HG03135 (cell line): ENCODE data around the gene VPS41.

Source experiments
- ATAC-seq: cut with Tn5 transposase; IDR thresholded peaks from one replicate; pipeline ENCODE4 v1.9.1; 2021; ENCODE audit warnings: mild to moderate bottlenecking, moderate library complexity; ENCODE audit not compliant: unreplicated experiment

The VPS41 gene

DNA sequence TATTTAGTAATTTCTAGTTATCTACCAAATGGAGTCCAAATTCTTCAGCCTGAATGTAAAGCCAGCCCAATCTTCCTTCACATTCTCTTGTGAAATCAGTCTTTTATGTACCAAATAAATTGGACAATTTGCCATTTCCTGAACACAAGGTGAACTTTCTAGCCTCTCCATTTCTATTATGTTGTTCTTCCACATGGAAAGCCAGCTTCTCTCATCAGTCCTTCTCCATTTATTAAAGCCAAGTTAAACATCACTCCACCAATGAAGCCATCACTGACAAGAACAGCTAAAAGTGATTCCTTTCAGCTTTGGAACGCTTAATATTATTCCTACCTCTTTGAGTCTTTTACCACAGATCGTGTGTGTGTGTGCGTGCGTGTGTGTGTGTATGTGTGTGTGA is 88.4 kb downstream of the VPS41 start:
- no peak for ATAC-seq

- no peak for ATAC-seq
Measured at GRCh38 chr7:38819463-38819862, 89.5 kb downstream of the VPS41 start.

DNA sequence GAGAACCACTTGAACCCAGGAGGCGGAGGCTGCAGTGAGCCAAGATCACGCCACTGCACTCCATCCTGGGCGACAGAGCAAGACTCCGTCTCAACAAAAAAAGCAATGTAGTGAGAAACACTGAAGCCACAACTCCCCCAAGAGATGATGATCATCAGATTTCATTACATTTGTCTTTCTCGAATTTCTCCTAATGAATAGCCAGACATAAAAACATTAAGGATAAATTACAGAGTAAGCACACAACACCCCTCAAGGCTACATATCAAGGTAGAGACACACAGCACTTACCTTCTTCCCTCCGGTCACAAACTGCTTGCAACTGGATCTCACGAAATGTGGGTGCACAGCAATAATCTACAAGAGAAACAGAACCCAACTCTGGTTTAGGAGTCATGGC is 91.5 kb downstream of the VPS41 start:
- ATAC-seq: no peak

DNA sequence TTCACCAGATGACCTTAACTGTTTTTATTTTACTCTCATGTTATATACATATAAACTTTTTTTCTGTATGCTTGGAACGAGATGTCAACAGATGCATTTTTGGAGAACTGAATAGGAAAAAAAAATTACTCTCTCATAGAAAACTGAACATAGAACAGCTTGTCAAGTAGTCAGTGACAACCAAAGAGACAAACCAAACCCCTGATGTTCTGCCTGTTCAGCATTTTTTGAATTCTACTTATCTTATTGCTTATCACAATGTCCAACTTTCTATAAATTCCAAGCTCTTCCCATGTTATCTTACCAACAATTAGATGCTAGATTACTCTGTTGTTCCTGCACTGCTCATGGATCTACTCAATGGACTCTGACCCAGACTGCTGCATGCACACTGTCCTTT is 95.2 kb downstream of the VPS41 start:
- no peak for ATAC-seq

- ATAC-seq: no peak
Measured at GRCh38 chr7:38806912-38807311, 102.1 kb downstream of the VPS41 start.

DNA sequence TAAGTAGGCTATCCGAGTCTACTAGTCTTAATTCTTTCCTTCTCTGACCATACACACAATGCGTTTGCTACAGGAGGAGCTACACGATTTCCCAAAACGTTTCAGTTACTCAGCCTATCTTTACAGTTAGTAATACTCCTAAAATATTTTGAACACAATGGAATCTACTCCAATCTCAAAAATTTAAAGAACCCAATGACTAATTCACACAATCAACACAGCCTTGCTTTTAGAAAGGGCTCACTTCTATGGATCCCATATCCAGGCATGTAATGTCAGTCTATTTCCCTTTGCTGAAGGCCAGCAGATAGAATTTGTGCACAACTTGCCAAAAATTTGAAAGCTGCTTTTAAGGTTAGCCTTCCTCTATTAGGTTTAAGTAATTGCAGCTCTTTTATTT is 107.2 kb downstream of the VPS41 start:
- no peak for ATAC-seq

DNA sequence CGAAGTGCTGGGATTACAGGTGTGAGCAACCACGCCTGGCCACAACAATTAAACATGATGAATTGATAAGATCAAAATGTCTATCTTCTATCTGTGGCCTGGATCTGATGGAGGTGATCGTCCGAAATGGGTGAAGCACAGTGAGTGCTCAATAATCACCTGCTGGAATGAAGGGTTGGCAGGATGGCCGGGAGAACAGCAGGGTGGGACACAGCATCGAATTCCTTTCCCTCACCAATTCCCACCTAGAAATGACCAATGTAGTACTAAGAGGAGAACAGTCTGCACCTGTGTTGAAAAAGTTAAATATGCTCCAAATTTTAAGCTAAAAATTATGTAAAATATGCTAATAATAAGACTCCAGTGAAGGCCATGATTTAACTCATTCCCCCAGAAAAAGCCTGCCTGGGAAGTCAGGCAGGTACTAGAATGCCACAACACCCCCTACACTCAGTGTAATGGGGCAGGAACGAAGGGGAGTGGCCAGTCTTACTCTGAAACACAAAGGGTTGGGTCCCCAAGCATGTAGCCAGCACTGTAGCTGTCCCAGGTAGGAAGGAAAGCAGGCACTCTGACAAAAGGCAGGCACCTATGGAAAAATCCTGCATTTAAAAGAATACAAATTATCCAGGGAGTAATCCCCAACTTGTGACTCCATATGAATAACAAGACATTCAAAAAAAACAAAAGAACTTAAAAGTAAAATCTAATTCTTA is 110.3 kb downstream of the VPS41 start:
- ATAC-seq: no peak

GRCh38 chr7:38796626-38797501 is 112.1 kb downstream of the VPS41 start:
- no peak for ATAC-seq

GRCh38 chr7:38795593-38795992 is 113.4 kb downstream of the VPS41 start:
- ATAC-seq: no peak

GRCh38 chr7:38781991-38782390 is 127.0 kb downstream of the VPS41 start:
- no peak for ATAC-seq

DNA sequence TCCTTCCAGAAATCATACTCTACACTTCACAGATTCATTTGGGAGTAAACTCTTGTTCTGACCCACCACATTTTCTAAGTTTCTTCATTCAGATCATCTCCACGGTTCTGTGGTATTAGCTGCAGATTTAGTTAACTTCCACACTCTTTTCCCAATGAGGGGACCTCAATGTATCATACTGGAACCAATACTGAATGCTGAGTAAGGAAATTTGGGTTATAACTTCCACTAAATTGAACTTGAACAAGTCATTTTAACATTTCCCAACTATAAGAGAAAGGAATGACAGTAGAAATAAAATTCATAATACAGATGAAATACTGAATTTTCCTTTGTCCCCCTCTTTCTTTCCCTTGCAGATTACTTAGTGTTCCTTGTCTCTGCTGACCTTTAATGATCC is 131.4 kb downstream of the VPS41 start:
- ATAC-seq: no peak

- ATAC-seq: no peak
Measured at GRCh38 chr7:38775506-38776175, 133.3 kb downstream of the VPS41 start.

DNA sequence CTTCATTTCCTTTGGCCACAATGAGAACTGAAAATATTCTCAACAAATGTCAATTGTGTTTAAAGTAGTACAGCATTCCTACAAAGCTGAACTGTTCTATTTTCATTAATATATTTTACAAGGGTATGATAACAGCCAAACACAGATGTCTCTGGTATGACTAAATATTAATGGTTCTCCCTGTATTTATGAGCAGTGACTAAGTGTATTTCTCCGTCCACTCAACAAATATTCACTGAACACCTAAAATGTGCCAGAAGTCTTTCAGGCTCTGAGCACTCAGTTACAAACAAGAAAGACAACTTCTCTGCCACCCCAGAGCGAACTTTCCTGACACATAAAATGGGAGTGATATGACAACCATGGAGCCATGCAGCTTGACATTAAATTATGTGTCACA is 135.6 kb downstream of the VPS41 start:
- no peak for ATAC-seq

- ATAC-seq: no peak
Measured at GRCh38 chr7:38760226-38760625, 148.8 kb downstream of the VPS41 start.

DNA sequence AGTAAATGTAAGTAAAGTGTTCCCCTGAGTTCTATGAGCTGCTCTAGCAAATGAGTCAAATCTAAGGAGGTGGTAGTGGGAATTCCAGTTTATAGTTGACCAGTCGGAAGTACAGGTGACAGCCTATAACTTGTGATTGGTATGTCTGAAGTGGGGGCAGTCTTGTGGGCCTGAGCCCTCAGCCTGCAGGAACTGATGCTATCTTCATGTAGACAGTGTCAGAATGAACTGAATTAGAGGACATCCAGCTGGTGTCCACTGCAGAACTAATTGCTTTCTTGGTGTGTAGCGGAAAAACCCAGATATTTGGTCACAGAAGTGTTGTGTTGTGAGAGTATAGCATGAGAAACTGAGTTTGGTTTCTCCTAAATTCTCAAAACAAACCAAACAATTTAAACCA is 150.0 kb downstream of the VPS41 start:
- ATAC-seq: no peak

DNA sequence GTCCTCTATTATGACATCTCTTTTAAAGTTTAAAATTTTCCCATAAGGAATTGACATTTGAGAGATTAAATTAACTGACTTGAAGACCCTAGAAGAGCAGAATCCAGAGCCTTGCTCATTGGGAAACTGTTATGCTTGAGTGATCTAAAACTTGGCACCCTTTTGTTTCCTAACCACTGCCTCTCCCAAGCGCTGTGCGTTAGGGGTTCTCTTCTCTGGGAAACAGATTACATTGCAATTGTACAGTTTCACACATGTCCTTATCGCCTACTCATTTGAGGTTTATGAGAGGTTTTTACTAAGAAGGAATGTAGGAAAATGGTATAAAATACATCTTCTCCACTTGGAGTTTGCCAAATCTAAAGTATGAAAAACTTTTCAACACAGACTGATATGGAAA is 151.1 kb downstream of the VPS41 start:
- no peak for ATAC-seq

GRCh38 chr7:38756521-38756920 is 152.5 kb downstream of the VPS41 start:
- no peak for ATAC-seq

DNA sequence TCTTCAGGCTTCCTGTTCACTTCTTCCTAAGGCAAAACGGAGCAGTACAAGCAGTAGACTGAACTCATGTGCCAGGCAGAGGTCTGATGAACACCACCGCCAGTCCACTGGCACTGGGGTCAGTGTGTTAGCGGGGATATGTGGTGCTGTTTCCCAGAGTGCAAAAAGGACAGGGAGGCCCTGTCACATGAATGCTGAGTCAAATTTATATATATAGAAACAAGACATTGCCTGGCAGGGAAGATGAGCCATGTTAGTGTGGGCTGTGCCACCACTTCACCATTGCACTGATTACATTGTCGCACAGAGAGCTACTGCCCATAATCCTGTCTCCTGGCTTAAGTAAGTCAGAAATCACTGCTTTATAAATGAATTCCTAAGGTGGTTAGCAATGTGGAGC is 155.6 kb downstream of the VPS41 start:
- no peak for ATAC-seq

DNA sequence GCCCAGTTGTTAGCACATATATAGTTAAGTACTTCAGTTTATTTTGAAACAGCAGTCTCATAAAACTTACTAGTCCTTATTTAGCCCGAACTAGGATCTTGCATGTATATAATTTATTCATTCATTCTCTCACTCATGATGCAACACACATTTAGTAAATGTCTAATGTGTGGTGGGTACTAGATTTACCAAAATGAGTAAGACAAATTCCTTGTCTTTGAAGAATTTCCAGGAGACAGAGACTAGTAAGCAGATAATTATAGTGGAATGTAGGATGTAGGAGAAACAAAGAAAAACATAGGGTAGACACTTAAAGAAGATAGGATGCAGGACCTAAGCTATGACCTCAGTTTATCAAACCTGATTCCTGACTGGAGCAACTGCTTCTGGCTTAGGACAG is 157.6 kb downstream of the VPS41 start:
- no peak for ATAC-seq

DNA sequence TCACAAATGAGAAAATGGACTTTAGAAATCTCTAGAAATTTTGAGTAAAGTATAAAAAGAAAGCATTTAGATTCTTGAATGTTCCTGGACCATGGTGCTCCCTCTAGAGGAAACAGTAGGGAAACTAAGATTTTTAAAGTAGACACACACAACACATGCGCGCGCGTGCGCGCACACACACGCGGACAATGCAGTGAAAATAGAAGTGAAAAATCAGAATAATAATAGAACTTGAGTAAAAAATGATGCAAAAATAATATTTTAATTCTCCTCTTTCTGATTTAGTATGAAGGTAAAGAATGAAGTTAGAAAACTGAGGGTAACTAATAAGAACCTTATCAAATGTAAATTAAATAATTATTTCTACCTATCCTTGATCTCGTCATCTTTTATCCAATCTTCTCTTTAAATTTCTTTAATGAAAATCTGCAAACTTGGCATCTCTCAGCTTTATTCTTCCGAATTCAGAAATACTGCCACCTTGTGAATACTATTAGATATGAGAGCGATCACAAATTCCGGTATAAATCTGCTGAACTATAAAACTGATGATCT is 160.9 kb downstream of the VPS41 start:
- ATAC-seq: no peak

DNA sequence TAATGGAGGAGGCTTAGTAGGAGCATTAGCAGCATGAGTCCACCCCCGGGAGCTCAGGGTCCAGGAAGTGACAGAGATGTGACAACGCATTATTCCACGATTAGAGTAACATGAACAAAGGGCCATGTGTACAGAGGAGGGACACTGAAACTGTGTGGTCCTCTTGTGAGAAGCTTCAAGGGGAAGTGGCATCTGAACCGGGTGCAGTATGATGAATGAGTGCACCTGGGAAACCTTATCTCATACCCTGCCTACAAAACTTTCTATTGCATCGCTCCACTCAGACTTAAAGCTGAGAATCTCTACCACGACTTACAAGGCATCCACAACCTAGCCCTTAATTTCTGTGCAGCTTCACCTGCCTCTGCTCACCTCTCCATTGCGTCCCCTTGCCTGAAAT is 162.6 kb downstream of the VPS41 start:
- ATAC-seq: no peak

- ATAC-seq: no peak
Measured at GRCh38 chr7:38744746-38745145, 164.2 kb downstream of the VPS41 start.
